NCI-H524 (cell line): Measurements from ENCODE around the gene CELSR1.
"Not testable (repeated sequence)": the region's sequence is repeated elsewhere in the genome, so short reads cannot be mapped to it uniquely, and the experiment has no call there.

ENCODE experiments used
- DNase-seq, 2 experiments: peaks; one replicate each; lab custom pipeline; 2025; lab: John Stamatoyannopoulos, UW

CELSR1 gene

GRCh38 chr22:46533070-46533833 lies 4.2 kb downstream of the CELSR1 start:
- no peak for DNase-seq

- no peak for DNase-seq
These were observed 5.0 kb downstream of the CELSR1 start for GRCh38 chr22:46532416-46532815.

GRCh38 chr22:46531581-46532175 lies 5.7 kb downstream of the CELSR1 start:
- DNase-seq = no peak

- DNase-seq = no peak
These were observed 9.3 kb downstream of the CELSR1 start for GRCh38 chr22:46528121-46528610.

GRCh38 chr22:46526244-46526839 lies 11.1 kb downstream of the CELSR1 start:
- no peak for DNase-seq

GRCh38 chr22:46525389-46526243 lies 11.8 kb downstream of the CELSR1 start:
- DNase-seq = no peak

- DNase-seq = no peak
These were observed 13.1 kb downstream of the CELSR1 start for GRCh38 chr22:46524203-46524740.

- no peak for DNase-seq
These were observed 14.6 kb downstream of the CELSR1 start for GRCh38 chr22:46522797-46523196.

GRCh38 chr22:46521994-46522393 lies 15.4 kb downstream of the CELSR1 start:
- no peak for DNase-seq

GRCh38 chr22:46520880-46521279 lies 16.5 kb downstream of the CELSR1 start:
- no peak for DNase-seq

GRCh38 chr22:46519377-46519776 lies 18.0 kb downstream of the CELSR1 start:
- no peak for DNase-seq

GRCh38 chr22:46518542-46519325 lies 18.7 kb downstream of the CELSR1 start:
- DNase-seq = no peak

- DNase-seq = no peak
These were observed 19.4 kb downstream of the CELSR1 start for GRCh38 chr22:46518038-46518437.

- DNase-seq = no peak
These were observed 20.1 kb downstream of the CELSR1 start for GRCh38 chr22:46517255-46517761.

GRCh38 chr22:46516638-46517037 lies 20.8 kb downstream of the CELSR1 start:
- DNase-seq = no peak

- not testable (repeated sequence) for DNase-seq
These were observed 21.3 kb downstream of the CELSR1 start for GRCh38 chr22:46516112-46516487.

- DNase-seq = no peak
These were observed 22.0 kb downstream of the CELSR1 start for GRCh38 chr22:46515208-46516111.

- DNase-seq = no peak
These were observed 22.7 kb downstream of the CELSR1 start for GRCh38 chr22:46514592-46515207.

GRCh38 chr22:46513908-46514550 lies 23.4 kb downstream of the CELSR1 start:
- no peak for DNase-seq
